GM21360 (cell line): ENCODE results near the gene RADIL.
"Not testable (repeated sequence)": the region's sequence is repeated elsewhere in the genome, so short reads cannot be mapped to it uniquely, and the experiment has no call there.

Experiments
- ATAC-seq: cut with Tn5 transposase; IDR thresholded peaks from one replicate; pipeline ENCODE4 v1.9.1; 2021; ENCODE audit warnings: mild to moderate bottlenecking, moderate library complexity; ENCODE audit not compliant: unreplicated experiment

Gene RADIL

DNA sequence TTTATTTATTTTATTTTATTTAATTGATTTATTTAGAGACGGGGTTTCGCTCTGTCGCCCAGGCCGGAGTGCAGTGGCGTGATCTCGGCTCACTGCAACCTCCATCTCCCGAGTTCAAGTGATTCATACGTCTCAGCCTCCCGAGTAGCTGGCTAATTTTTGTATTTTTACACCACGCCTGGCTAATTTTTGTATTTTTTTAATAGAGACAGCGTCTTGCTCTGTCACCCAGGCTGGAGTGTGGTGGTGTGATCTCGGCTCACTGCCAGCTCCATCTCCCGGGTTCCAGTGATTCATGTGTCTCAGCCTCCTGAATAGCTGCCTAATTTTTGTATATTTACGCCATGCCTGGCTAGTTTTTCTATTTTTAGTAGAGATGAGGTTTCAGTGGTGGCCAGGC, 73.8 kb downstream of the RADIL start:
- no peak for ATAC-seq

- no peak for ATAC-seq
Measured at GRCh38 chr7:4809091-4809591, 74.4 kb downstream of the RADIL start.

DNA sequence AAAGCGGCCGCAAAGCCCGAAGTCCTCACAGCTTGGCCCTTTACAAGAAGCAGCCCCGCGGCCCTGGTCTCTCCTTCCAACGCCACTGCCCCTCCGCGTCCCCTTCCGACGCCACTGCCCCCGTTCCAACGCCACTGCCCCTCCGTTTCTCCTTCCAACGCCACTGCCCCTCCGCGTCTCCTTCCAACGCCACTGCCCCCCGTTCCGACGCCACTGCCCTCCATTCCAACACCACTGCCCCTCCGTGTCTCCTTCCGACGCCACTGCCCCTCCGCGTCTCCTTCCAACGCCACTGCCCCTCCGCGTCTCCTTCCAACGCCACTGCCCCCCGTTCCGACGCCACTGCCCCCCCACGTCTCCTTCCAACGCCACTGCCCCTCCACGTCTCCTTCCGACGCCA, 75.0 kb downstream of the RADIL start:
- no peak for ATAC-seq

DNA sequence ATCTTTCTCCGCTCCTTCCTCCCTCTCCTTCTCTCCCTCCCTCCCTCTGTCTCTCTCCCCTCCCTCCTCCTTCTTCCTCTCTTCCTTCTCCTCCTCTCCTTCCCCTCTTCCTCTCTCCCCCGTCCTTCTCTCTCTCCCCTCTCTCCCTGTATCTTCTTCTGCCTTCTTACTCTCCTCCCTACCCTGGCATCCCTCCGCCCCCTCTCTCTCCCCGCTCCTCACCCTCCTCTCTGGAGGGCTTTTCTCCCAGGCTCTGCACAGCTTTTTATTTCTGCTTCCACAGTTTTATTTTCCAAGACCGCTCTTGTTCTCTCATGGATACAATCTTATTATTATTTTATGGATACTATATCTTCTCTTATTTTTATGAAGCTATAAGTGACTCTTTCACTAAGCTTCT, 75.5 kb downstream of the RADIL start:
- ATAC-seq = no peak

DNA sequence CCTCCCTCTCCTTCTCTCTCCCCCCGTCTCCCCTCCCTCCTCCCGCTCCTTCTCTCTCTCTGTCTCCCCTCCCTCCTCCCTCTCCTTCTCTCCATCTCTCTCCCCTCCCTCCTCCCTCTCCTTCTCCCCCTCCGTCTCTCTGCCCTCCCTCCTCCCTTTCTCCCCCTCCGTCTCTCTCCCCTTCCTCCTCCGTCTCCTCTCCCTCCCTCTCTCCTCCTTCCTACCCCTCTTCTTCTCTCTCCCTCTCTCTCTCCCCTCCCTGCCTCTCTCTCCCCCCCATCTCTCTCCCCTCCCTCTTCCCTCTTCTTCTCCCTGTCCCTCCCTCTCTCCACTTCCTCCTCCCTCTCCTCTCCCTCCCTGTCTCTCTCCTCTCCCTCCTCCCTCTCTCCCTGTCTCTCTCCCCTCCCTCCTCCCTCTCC, 75.9 kb downstream of the RADIL start:
- ATAC-seq = no peak

DNA sequence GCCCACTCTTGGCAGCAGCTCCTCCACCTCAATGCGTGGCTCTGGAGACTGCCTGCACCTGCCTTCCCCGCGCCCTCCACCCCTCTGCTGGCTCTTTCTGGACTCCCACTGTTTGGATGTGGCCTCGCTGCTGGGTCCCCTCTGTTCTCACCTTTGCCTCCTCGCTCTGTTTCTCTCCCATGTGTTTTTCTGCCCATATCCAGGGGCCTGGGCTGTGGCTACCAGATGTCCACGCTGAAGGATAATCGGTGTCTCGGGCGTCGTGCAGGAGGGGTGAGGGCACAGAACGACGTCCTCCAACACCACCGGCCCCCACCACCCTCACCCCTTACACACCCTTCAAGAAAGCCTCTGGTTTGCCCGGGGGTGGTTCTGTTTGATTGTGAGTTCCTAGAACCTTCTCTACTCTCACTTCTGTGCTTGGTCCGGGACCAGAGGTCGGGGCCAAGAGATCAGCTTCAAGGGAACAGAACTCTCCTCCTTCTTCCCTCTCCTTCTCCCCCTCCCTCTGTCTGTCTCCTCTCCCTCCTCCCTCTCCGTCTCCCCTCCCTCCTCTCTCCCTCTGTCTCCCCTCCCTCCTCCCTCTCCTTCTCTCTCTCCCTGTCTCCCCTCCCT, 76.4 kb downstream of the RADIL start:
- no peak for ATAC-seq

- no peak for ATAC-seq
Measured at GRCh38 chr7:4805984-4806300, 77.6 kb downstream of the RADIL start.

DNA sequence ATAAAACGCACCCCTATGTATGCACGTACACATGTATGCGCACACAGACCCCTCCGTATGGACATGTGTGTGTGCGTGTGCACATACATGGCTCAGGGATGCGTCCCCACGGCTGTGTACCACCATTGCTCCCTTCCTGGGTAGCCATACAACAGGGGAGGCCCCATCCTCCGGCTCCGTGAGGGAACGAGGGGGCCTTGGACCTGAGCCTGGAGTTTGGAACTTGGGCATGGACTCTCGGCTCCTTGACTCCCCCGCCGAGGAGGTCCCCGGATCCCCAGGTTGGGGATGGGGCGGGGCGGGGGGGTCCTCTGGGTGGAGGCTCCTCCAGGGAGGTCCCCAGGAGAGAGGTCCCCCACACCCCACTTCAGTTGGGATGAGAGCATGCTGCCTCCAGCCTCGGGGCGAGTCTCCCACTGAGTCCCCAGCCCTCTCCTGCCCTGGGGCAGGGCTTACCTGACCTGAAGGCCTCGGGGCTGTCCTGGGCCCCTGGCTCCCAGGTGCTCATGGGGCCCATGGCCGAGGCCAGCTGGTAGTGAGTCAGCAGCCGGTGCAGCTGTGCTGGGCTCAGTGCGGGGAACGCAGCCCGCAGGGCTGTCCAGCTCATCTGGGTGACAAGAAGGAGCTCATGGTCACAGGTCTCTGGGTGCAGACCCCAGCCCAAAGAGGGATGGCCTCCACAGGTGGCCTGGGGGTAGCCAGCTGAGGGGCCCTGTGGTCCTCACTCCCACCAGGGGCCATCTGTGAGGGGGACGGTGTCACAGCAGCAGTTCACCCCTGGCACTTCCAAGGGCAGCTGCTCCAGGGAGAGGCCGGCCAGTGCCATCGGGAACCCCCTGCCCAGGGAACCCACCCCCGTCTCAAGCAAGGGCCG, 78.2 kb downstream of the RADIL start:
- ATAC-seq = no peak

DNA sequence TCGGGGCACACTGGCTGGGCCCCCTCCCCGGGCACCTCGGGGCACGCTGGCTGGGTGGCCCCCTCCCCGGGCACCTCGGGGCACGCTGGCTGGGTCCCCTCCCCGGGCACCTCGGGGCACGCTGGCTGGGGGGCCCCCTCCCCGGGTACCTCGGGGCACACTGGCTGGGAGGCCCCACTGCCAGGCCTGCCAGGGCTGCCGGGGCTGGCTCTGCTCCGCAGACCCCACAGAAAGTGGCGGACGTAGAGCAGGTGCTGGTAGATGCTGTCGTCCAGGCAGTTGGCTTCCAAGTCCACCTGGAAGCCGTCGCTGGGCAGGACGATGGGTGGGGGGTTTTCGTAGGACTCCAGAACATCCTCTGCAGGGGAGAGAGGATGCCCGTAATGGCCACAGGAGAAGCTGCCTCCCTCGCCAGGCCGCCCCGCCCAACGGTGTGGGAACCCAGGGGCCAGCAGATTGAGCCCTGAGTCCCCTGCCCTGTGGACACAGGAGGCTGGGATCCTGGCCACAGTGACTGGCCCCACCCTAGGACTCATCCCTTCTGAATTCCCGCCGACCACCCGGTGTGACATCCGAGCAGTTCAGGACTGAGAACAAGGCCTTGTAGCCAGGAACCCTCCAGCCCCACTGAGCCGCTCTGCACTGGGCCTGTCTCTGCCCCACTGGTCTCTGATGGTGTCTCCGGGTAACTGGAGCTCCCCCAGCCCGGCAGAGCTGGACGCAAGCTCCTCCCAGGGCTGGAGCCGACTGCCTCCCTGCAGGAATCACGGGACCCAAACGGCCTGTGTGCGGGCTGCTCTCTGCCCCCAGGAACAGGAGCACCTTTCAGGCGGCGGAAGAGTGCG, 79.9 kb downstream of the RADIL start:
- no peak for ATAC-seq

GRCh38 chr7:4802577-4802976, 80.9 kb downstream of the RADIL start:
- not testable (repeated sequence) for ATAC-seq

DNA sequence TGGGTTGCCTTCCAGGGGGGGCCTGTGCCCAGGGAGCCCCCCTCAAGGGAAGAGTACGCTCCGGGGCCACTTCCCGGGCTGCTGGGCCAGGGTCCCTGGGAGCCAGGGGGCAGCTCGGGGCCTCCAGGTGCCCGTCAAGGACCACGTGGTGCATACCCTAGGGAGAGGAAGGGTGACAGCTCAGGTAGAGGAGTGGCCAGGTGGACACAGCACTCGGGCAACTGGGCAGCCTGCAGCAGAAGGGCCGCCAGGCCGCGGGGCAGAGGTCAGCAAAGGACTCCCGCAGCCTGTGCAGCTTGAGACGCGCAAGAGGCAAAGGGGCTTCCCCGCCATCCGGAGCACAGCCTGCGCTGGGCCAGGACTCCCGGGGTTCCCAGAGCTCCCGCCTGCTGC, 81.7 kb downstream of the RADIL start:
- ATAC-seq = no peak

GRCh38 chr7:4800926-4801838, 82.3 kb downstream of the RADIL start:
- ATAC-seq = no peak

GRCh38 chr7:4800487-4800886, 83.0 kb downstream of the RADIL start:
- no peak for ATAC-seq

- no peak for ATAC-seq
Measured at GRCh38 chr7:4799508-4800268, 83.8 kb downstream of the RADIL start.

- ATAC-seq = no peak
Measured at GRCh38 chr7:4798706-4799235, 84.7 kb downstream of the RADIL start.

- ATAC-seq = peak; percentile 72
Measured at GRCh38 chr7:4797858-4798705, 85.4 kb downstream of the RADIL start.

- ATAC-seq = no peak
Measured at GRCh38 chr7:4796453-4796852, 87.1 kb downstream of the RADIL start.

- no peak for ATAC-seq
Measured at GRCh38 chr7:4794591-4795350, 88.7 kb downstream of the RADIL start.
